Measurements from ENCODE around the gene COL9A2. TPM values are rescaled to one million over a fixed set of nuclear protein-coding genes. Genes with fewer than 3 reads are reported as not detected.

Gene COL9A2
- total RNA-seq, 2 experiments from 2014 or later: 10.6 to 21.4 TPM

- H4K20me1 ChIP-seq (ENCODE audit: insufficient read depth, low read length): no peaks in the 10 kb centered on the region
- TF ChIP-seq EZH2phosphoT487 (IDR thresholded peaks at IDR 0.05; ENCODE audit: borderline replicate concordance, low read depth, low read length) (no peak), CTCF (conservative IDR thresholded peaks at IDR 0.05; ENCODE audit: low read length) (no peak)
- POLR2A ChIA-PET: no interaction called here
- no peak overlapping the region for H2AFZ ChIP-seq (ENCODE audit: low read length)
- no peak for DNase-seq (ENCODE audit: low spot score)
- CTCF ChIA-PET (ENCODE audit: unreplicated experiment): interaction anchor here (0.8 kb wide), 1 partner anchor 164 kb away, joined by 3 read pairs; no protein-coding TSS in a partner anchor
- no peaks in the 10 kb centered on the region for H3K79me2 ChIP-seq (ENCODE audit: insufficient read depth, low read depth, low read length)
- H3K36me3 ChIP-seq (ENCODE audit: insufficient read depth, low read length): no peaks in the 10 kb centered on the region
- H3K9me3 ChIP-seq (ENCODE audit: low read length): no peaks in the 10 kb centered on the region
- intact Hi-C loops (cut with micrococcal nuclease; ENCODE audit: unreplicated experiment): no loop called here
- no peak overlapping the region for H3K4me3 ChIP-seq (ENCODE audit: low read depth, low read length, poor library complexity, severe bottlenecking)
- H3K27ac ChIP-seq (ENCODE audit: low read depth, low read length, poor library complexity, severe bottlenecking): no peak overlapping the region
- peaks cover 15% of the 10 kb centered on the region for H3K4me1 ChIP-seq (ENCODE audit: insufficient read depth, low read length, poor library complexity, severe bottlenecking)
- H3K9me2 ChIP-seq (ENCODE audit: insufficient read depth, low read length): no peaks in the 10 kb centered on the region
- no TSS peak for BruUV-seq (replicated peaks)
- no peak overlapping the region for H3K4me2 ChIP-seq (ENCODE audit: low read length)
Observed at GRCh38 chr1:40308036-40308727, 8.9 kb downstream of the COL9A2 start.

- no peak for TF ChIP-seq EZH2phosphoT487 (IDR thresholded peaks at IDR 0.05; ENCODE audit: borderline replicate concordance, low read depth, low read length)
- TF ChIP-seq CTCF (conservative IDR thresholded peaks at IDR 0.05; ENCODE audit: low read length): no peak
- H3K27ac ChIP-seq (ENCODE audit: low read depth, low read length, poor library complexity, severe bottlenecking): no peak overlapping the region
- CTCF ChIA-PET (ENCODE audit: unreplicated experiment): interaction anchor here (0.8 kb wide), 1 partner anchor 163 kb away, joined by 3 read pairs; no protein-coding TSS in a partner anchor
- POLR2A ChIA-PET: no interaction called here
- DNase-seq (ENCODE audit: low spot score): no peak
- no peak overlapping the region for H2AFZ ChIP-seq (ENCODE audit: low read length)
- no peaks in the 10 kb centered on the region for H3K9me2 ChIP-seq (ENCODE audit: insufficient read depth, low read length)
- H3K9me3 ChIP-seq (ENCODE audit: low read length): no peaks in the 10 kb centered on the region
- H4K20me1 ChIP-seq (ENCODE audit: insufficient read depth, low read length): no peaks in the 10 kb centered on the region
- H3K36me3 ChIP-seq (ENCODE audit: insufficient read depth, low read length): no peaks in the 10 kb centered on the region
- intact Hi-C loops (cut with micrococcal nuclease; ENCODE audit: unreplicated experiment): no loop called here
- BruUV-seq (replicated peaks): no TSS peak
- no peak overlapping the region for H3K4me2 ChIP-seq (ENCODE audit: low read length)
- no peak overlapping the region for H3K4me3 ChIP-seq (ENCODE audit: low read depth, low read length, poor library complexity, severe bottlenecking)
- H3K4me1 ChIP-seq (ENCODE audit: insufficient read depth, low read length, poor library complexity, severe bottlenecking): peaks cover 6% of the 10 kb centered on the region
- no peaks in the 10 kb centered on the region for H3K79me2 ChIP-seq (ENCODE audit: insufficient read depth, low read depth, low read length)
Observed at GRCh38 chr1:40307186-40307585, 9.9 kb downstream of the COL9A2 start.

GRCh38 chr1:40306296-40306695 lies 10.8 kb downstream of the COL9A2 start:
- Histone ChIP-seq H3K9me2 (ENCODE audit: insufficient read depth, low read length) (no peaks in the 10 kb centered on the region), H3K79me2 (ENCODE audit: insufficient read depth, low read depth, low read length) (no peaks in the 10 kb centered on the region), H3K9me3 (ENCODE audit: low read length) (no peaks in the 10 kb centered on the region), H3K36me3 (ENCODE audit: insufficient read depth, low read length) (no peaks in the 10 kb centered on the region), H3K4me2 (ENCODE audit: low read length) (no peak overlapping the region), H3K27ac (ENCODE audit: low read depth, low read length, poor library complexity, severe bottlenecking) (no peak overlapping the region), H2AFZ (ENCODE audit: low read length) (no peak overlapping the region), H3K4me3 (ENCODE audit: low read depth, low read length, poor library complexity, severe bottlenecking) (no peak overlapping the region), H3K4me1 (ENCODE audit: insufficient read depth, low read length, poor library complexity, severe bottlenecking) (no peaks in the 10 kb centered on the region), H4K20me1 (ENCODE audit: insufficient read depth, low read length) (no peaks in the 10 kb centered on the region)
- intact Hi-C loops (cut with micrococcal nuclease; ENCODE audit: unreplicated experiment): no loop called here
- no TSS peak for BruUV-seq (replicated peaks)
- TF ChIP-seq EZH2phosphoT487 (IDR thresholded peaks at IDR 0.05; ENCODE audit: borderline replicate concordance, low read depth, low read length) (no peak), CTCF (conservative IDR thresholded peaks at IDR 0.05; ENCODE audit: low read length) (no peak)
- POLR2A ChIA-PET: interaction anchor here (1.0 kb wide), 1 partner anchor 153 kb away, joined by 3 read pairs; no protein-coding TSS in a partner anchor
- CTCF ChIA-PET (ENCODE audit: unreplicated experiment): interaction anchor here (1.3 kb wide), 1 partner anchor 153 kb away, joined by 3 read pairs; no protein-coding TSS in a partner anchor
- DNase-seq (ENCODE audit: low spot score): no peak
